ENCODE results near the gene MAP3K20. TPM values are rescaled to one million over a fixed set of nuclear protein-coding genes. Genes with fewer than 3 reads are reported as not detected.

The MAP3K20 gene
- total RNA-seq, 6 donors from 2014 or later, result 16.3 to 41.7 (median 34.7) TPM

DNA sequence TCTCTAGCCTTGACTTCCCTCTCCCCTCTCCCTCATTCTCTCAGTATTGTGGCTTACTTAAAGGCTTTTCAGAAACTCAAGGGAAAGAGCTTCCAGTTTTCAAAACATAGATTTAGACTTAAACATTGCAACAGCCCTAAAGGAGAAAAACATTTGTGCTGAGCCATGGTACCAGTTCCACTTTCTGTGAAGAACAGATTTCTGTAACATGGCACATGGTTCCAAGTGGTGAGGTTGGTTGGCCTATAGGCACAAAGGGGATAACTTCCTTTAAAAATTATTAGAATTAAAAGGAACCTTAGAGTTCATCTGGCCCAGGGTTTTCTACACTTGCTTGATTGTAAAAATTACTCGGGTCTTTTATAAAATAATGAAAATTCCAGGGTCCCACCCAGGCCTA, 140.4 kb downstream of the MAP3K20 start:
- WGBS, 2 donors, result 95 to 96% methylated on average over 1 of the region's 1 CpG
- Histone ChIP-seq H3K27ac (no peak overlapping the region), H3K9me3 (no peaks in the 10 kb centered on the region), H3K27me3 (no peaks in the 10 kb centered on the region), H3K4me3 (no peak overlapping the region), H3K4me1 (peaks cover 0 to 14% (median 9%) of the 10 kb centered on the region in 4 donors), H3K36me3 (peaks cover 0 to 9% (median 0%) of the 10 kb centered on the region in 4 donors)
- DNase-seq (no peak), ATAC-seq (ENCODE audit: low FRiP score in 2 of 2) (no peak)
- TF ChIP-seq EP300 (IDR thresholded peaks at IDR 0.05) (no peak), POLR2AphosphoS5 (IDR thresholded peaks at IDR 0.05) (no peak), POLR2A (IDR thresholded peaks at IDR 0.05) (no peak)
- TF ChIP-seq, protein P1, sequence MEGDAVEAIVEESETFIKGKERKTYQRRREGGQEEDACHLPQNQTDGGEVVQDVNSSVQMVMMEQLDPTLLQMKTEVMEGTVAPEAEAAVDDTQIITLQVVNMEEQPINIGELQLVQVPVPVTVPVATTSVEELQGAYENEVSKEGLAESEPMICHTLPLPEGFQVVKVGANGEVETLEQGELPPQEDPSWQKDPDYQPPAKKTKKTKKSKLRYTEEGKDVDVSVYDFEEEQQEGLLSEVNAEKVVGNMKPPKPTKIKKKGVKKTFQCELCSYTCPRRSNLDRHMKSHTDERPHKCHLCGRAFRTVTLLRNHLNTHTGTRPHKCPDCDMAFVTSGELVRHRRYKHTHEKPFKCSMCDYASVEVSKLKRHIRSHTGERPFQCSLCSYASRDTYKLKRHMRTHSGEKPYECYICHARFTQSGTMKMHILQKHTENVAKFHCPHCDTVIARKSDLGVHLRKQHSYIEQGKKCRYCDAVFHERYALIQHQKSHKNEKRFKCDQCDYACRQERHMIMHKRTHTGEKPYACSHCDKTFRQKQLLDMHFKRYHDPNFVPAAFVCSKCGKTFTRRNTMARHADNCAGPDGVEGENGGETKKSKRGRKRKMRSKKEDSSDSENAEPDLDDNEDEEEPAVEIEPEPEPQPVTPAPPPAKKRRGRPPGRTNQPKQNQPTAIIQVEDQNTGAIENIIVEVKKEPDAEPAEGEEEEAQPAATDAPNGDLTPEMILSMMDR (IDR thresholded peaks at IDR 0.05), result no peak

DNA sequence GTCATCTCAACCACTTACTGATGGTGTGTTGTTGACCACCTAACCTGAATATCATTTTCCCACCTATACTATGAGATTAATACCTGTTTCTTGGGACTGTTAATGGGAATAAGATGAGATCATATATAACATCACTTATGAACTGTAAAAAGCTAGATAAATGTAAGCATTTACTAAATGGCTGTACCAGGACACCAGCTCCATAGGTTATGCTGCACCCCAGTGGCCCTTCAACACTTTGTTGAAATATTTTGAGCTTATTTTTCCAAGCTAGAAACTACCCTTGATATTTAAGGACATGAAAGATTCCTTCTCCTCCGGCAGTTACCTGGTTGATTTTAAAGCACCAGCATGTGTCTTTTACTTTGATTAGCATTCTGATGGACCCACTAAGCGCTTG, 141.0 kb downstream of the MAP3K20 start:
- Histone ChIP-seq H3K27me3 (no peaks in the 10 kb centered on the region), H3K4me3 (no peak overlapping the region), H3K27ac (no peak overlapping the region), H3K9me3 (no peaks in the 10 kb centered on the region), H3K36me3 (peaks cover 0 to 4% (median 0%) of the 10 kb centered on the region in 4 donors), H3K4me1 (peaks cover 0 to 14% (median 9%) of the 10 kb centered on the region in 4 donors)
- no peak for ATAC-seq (ENCODE audit: low FRiP score in 2 of 2)
- no peak for DNase-seq
- no peak for TF ChIP-seq POLR2AphosphoS5 (IDR thresholded peaks at IDR 0.05)
- TF ChIP-seq, protein P1 (IDR thresholded peaks at IDR 0.05), result no peak
- TF ChIP-seq EP300 (IDR thresholded peaks at IDR 0.05), result no peak
- no peak for TF ChIP-seq POLR2A (IDR thresholded peaks at IDR 0.05)
- WGBS, 2 donors, result 97 to 100% methylated on average over 2 of the region's 2 CpGs

DNA sequence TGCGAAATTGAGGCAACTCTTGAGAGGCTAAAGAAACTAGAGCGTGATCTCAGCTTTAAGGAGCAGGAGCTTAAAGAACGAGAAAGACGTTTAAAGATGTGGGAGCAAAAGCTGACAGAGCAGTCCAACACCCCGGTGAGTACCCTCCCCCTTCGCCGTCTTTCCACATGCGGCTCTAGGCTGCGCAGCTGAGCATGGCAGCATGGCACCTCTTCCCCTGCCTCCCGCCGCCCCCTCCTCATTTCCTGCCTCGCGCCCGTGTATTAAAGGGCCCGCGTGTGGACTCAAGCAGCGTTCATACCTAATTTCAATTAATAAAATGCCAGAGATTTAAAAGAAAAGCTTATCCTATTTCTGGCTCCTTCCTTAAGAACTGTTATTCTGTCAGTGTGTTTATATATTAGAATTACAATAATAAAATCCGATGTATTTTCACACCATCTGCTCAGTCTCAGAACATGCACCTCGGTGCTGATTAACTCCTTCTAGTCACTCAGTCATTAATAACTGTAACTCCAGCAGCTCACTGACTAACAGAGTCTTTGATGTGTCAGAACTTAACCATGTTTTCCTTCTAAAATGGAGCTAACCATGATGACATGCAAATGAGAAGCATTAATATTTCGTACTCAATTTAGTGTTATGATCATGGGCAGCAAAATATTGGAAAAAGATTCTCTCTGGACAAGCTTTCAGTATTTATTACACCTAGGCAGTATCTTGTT, 141.6 kb downstream of the MAP3K20 start:
- WGBS, 2 donors, result 78 to 90% methylated on average over 20 of the region's 20 CpGs
- Histone ChIP-seq H3K27ac (no peak overlapping the region), H3K27me3 (no peaks in the 10 kb centered on the region), H3K9me3 (no peaks in the 10 kb centered on the region), H3K4me1 (peaks cover 0 to 14% (median 9%) of the 10 kb centered on the region in 4 donors), H3K36me3 (no peaks in the 10 kb centered on the region), H3K4me3 (no peak overlapping the region)
- DNase-seq, result peak in 1 of 2 donors; percentile 54
- TF ChIP-seq, protein P1 (IDR thresholded peaks at IDR 0.05), result no peak
- no peak for ATAC-seq (ENCODE audit: low FRiP score in 2 of 2)

DNA sequence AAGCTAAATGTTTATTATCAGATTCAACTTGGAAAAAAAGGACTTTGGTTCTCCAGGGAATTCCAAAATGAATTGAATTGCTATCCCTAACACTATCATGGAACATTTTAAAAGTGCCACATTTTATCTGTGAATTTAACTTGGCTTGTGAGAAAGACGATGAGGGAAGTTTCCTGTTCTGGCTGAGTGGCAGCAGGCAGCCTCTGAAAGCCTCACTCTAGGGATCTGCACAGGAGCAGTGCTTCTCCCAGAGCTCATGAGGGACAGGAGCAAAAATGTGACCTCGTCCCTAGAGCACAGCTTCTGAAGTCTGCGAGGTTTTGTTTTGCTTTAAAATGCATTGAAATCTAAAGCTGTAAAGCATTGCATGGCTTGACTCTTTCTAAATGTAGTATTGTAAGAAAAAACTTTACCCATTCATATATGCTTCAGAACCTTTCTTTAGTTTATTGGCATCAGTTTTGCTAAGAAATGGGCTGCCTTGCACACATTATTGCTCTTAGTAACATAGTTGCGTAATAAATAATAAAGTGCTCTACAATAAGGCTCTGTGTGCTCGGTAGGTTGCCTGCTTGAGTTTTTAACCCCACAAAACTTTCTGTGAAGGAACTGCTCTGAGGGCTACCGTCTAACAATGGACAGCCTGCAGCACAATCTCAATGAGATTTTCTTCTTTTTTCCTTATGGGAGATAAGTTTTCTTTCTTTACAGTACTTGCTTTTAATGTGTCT, 142.8 kb downstream of the MAP3K20 start:
- H3K9me3 ChIP-seq, result no peaks in the 10 kb centered on the region
- H3K4me1 ChIP-seq, result peaks cover 0 to 14% (median 9%) of the 10 kb centered on the region in 4 donors
- H3K27ac ChIP-seq, result peak overlapping the region in 1 of 4 donors; percentile 35
- no peak for DNase-seq
- H3K36me3 ChIP-seq, result no peaks in the 10 kb centered on the region
- TF ChIP-seq POLR2A (IDR thresholded peaks at IDR 0.05) (no peak), POLR2AphosphoS5 (IDR thresholded peaks at IDR 0.05) (no peak), EP300 (IDR thresholded peaks at IDR 0.05) (no peak)
- TF ChIP-seq, protein P1 (IDR thresholded peaks at IDR 0.05), result no peak
- ATAC-seq (ENCODE audit: low FRiP score in 2 of 2), result no peak
- no peak overlapping the region for H3K4me3 ChIP-seq
- no peaks in the 10 kb centered on the region for H3K27me3 ChIP-seq
- WGBS, 2 donors, result 35 to 42% methylated on average over 6 of the region's 6 CpGs
